WTC11 (cell line): ENCODE results near the gene TSHZ3. TPM values are rescaled to one million over a fixed set of nuclear protein-coding genes. Genes with fewer than 3 reads are reported as not detected.

Experiments used
- ATAC-seq: fragments of 200-7000 bp; cut with Tn5 transposase; 2 replicates; pipeline ENCODE4 v1.10.0; 2021; ENCODE audit warnings: mild to moderate bottlenecking, moderate library complexity
- CTCF ChIA-PET: fragments of 300-600 bp; sonication (Branson Sonifier 250); formaldehyde crosslinking; loops from one replicate; lab custom pipeline; 2021; ENCODE audit warnings: antibody characterized with exemption; lab: Charles Lee
- POLR2A ChIA-PET: fragments of 350-600 bp; sonication (Branson Sonifier 250); formaldehyde crosslinking; loops from one replicate; lab custom pipeline; 2021; ENCODE audit warnings: antibody characterized with exemption; lab: Charles Lee
- DNase-seq: peaks from one replicate; pipeline ENCODE4 v3.0.0; 2021; ENCODE audit warnings: low spot score
- H3K27ac Mint-ChIP-seq: 2 replicates; pipeline ENCODE4 v1.8.0; 2021; ENCODE audit warnings: mixed read lengths
- H3K27me3 Mint-ChIP-seq: 2 replicates; pipeline ENCODE4 v1.8.0; 2021; ENCODE audit warnings: low read depth, mild to moderate bottlenecking, moderate library complexity, mixed read lengths
- H3K36me3 Mint-ChIP-seq: 2 replicates; pipeline ENCODE4 v1.8.0; 2021; ENCODE audit warnings: mixed read lengths
- H3K4me1 Mint-ChIP-seq: 2 replicates; pipeline ENCODE4 v1.8.0; 2022; ENCODE audit warnings: mixed read lengths
- H3K4me3 Mint-ChIP-seq: 2 replicates; pipeline ENCODE4 v1.8.0; 2021; ENCODE audit warnings: mild to moderate bottlenecking, moderate library complexity, mixed read lengths
- H3K9me3 Mint-ChIP-seq: 2 replicates; pipeline ENCODE4 v1.8.0; 2021; ENCODE audit warnings: mixed read lengths
- ATF1 ChIP-seq: sonication (generic); formaldehyde crosslinking; IDR thresholded peaks from 2 replicates; pipeline ENCODE4 v1.8.1; 2023; ENCODE audit warnings: mild to moderate bottlenecking, moderate library complexity, missing genetic modification reagents
- ATF2 ChIP-seq: sonication (generic); formaldehyde crosslinking; IDR thresholded peaks from 2 replicates; pipeline ENCODE4 v1.8.1; 2022; ENCODE audit warnings: low read depth, missing genetic modification reagents, borderline replicate concordance
- ATF3 ChIP-seq: sonication (generic); formaldehyde crosslinking; conservative IDR thresholded peaks from 2 replicates; pipeline ENCODE4 v1.8.1; 2022; ENCODE audit warnings: mild to moderate bottlenecking, missing genetic modification reagents
- GTF2I ChIP-seq: fragments of 250-450 bp; sonication (Bioruptor Pico); conservative IDR thresholded peaks from 2 replicates; pipeline ENCODE4 v1.4.0; 2021; ENCODE audit warnings: mild to moderate bottlenecking
- MXD4 ChIP-seq: fragments of 250-450 bp; sonication (Bioruptor Pico); IDR thresholded peaks from 2 replicates; pipeline ENCODE4 v1.8.0; 2021; ENCODE audit warnings: mild to moderate bottlenecking, moderate library complexity, borderline replicate concordance
- MYBL2 ChIP-seq: sonication (generic); formaldehyde crosslinking; IDR thresholded peaks from 2 replicates; pipeline ENCODE4 v1.8.1; 2023; ENCODE audit warnings: mild to moderate bottlenecking, moderate library complexity, missing genetic modification reagents
- NFATC4 ChIP-seq: fragments of 250-450 bp; sonication (Bioruptor Pico); IDR thresholded peaks from 2 replicates; pipeline ENCODE4 v1.9.0; 2021; ENCODE audit warnings: mild to moderate bottlenecking
- NR2C2 ChIP-seq: sonication (generic); formaldehyde crosslinking; IDR thresholded peaks from 2 replicates; pipeline ENCODE4 v1.8.0; 2022; ENCODE audit warnings: mild to moderate bottlenecking, missing genetic modification reagents
- PREB ChIP-seq: sonication (generic); formaldehyde crosslinking; IDR thresholded peaks from 2 replicates; pipeline ENCODE4 v1.8.1; 2022; ENCODE audit warnings: mild to moderate bottlenecking, missing genetic modification reagents, moderate library complexity, borderline replicate concordance
- SMAD4 ChIP-seq: sonication (generic); formaldehyde crosslinking; IDR thresholded peaks from 2 replicates; pipeline ENCODE4 v1.8.0; 2022; ENCODE audit warnings: mild to moderate bottlenecking, missing genetic modification reagents
- ZBTB43 ChIP-seq: sonication (generic); formaldehyde crosslinking; IDR thresholded peaks from 2 replicates; pipeline ENCODE4 v1.8.1; 2023; ENCODE audit warnings: mild to moderate bottlenecking, missing genetic modification reagents
- ZNF317 ChIP-seq: sonication (generic); formaldehyde crosslinking; IDR thresholded peaks from 2 replicates; pipeline ENCODE4 v1.8.1; 2023; ENCODE audit warnings: low read depth, mild to moderate bottlenecking, moderate library complexity, missing genetic modification reagents, borderline replicate concordance
- ZNF512 ChIP-seq: sonication (generic); formaldehyde crosslinking; IDR thresholded peaks from 2 replicates; pipeline ENCODE4 v1.8.1; 2022; ENCODE audit warnings: missing genetic modification reagents, borderline replicate concordance
- ZSCAN18 ChIP-seq: fragments of 250-450 bp; sonication (Bioruptor Pico); IDR thresholded peaks from 2 replicates; pipeline ENCODE4 v2.1.2; 2022; ENCODE audit warnings: mild to moderate bottlenecking, moderate library complexity
- total RNA-seq: library from RNA; stranded (reverse); gene quantifications from 3 replicates; pipeline ENCODE4 v1.2.3, GENCODE V29; 2021
- TF ChIP-seq, protein P1 (sequence below): sonication (generic); formaldehyde crosslinking; IDR thresholded peaks from 2 replicates; pipeline ENCODE4 v1.8.0; 2022; ENCODE audit warnings: mild to moderate bottlenecking, missing genetic modification reagents
- TF ChIP-seq, protein P2 (sequence below): fragments of 200-600 bp; IDR thresholded peaks from 2 replicates; pipeline ENCODE4 v1.8.0; 2022; ENCODE audit warnings: antibody characterized with exemption
- TF ChIP-seq, protein P3 (sequence below): fragments of 250-450 bp; sonication (Bioruptor Pico); IDR thresholded peaks from 2 replicates; pipeline ENCODE4 v1.9.0; 2021; ENCODE audit warnings: mild to moderate bottlenecking, borderline replicate concordance
- TF ChIP-seq, protein P4 (sequence below): sonication (generic); formaldehyde crosslinking; IDR thresholded peaks from 2 replicates; pipeline ENCODE4 v1.8.0; 2022; ENCODE audit warnings: mild to moderate bottlenecking, missing genetic modification reagents

TSHZ3 gene
- total RNA-seq, 1 experiment from 2014 or later: 21.4 TPM

DNA sequence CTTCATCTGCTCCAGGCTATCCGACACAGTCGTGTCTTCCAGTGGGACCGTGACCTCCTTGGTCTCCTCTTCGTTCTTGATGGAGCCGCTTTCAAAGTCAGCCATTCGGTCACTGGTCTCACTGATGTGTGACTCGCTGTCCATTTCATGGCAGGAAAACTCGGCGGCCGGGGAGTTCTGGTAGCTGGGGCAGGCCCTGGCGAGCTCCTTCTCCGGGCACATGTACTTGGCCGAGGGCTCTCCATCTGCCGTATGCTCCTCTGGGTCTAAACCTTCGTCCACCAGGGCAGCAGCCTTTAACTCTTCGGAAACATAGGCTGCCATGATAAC, 69.8 kb downstream of the TSHZ3 start (continued):
- no peak for TF ChIP-seq NR2C2 (CRISPR knock-in tag)
- TF ChIP-seq PREB (CRISPR knock-in tag): no peak
- TF ChIP-seq ZSCAN18 (CRISPR knock-in tag): no peak
- TF ChIP-seq, protein P1, sequence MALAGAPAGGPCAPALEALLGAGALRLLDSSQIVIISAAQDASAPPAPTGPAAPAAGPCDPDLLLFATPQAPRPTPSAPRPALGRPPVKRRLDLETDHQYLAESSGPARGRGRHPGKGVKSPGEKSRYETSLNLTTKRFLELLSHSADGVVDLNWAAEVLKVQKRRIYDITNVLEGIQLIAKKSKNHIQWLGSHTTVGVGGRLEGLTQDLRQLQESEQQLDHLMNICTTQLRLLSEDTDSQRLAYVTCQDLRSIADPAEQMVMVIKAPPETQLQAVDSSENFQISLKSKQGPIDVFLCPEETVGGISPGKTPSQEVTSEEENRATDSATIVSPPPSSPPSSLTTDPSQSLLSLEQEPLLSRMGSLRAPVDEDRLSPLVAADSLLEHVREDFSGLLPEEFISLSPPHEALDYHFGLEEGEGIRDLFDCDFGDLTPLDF: no peak
- TF ChIP-seq, protein P2, sequence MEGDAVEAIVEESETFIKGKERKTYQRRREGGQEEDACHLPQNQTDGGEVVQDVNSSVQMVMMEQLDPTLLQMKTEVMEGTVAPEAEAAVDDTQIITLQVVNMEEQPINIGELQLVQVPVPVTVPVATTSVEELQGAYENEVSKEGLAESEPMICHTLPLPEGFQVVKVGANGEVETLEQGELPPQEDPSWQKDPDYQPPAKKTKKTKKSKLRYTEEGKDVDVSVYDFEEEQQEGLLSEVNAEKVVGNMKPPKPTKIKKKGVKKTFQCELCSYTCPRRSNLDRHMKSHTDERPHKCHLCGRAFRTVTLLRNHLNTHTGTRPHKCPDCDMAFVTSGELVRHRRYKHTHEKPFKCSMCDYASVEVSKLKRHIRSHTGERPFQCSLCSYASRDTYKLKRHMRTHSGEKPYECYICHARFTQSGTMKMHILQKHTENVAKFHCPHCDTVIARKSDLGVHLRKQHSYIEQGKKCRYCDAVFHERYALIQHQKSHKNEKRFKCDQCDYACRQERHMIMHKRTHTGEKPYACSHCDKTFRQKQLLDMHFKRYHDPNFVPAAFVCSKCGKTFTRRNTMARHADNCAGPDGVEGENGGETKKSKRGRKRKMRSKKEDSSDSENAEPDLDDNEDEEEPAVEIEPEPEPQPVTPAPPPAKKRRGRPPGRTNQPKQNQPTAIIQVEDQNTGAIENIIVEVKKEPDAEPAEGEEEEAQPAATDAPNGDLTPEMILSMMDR: no peak
- TF ChIP-seq ATF3 (CRISPR knock-in tag): no peak
- TF ChIP-seq ATF1 (CRISPR knock-in tag): no peak
- TF ChIP-seq ZNF317 (CRISPR knock-in tag): no peak
- no peak for TF ChIP-seq MXD4 (CRISPR knock-in tag)
- TF ChIP-seq GTF2I: no peak
- no peak for TF ChIP-seq SMAD4 (CRISPR knock-in tag)
- no peak for TF ChIP-seq ZBTB43 (CRISPR knock-in tag)
- TF ChIP-seq ZNF512 (CRISPR knock-in tag): no peak
- TF ChIP-seq, all 79 proteins: peak for 0

GRCh38 chr19:31278555-31279435, 70.4 kb downstream of the TSHZ3 start:
- H3K36me3 Mint-ChIP-seq: peaks cover 35% of the 10 kb centered on the region
- ChIA-PET CTCF (interaction anchor here (0.5 kb wide), 1 partner anchor 224 kb away, joined by 3 read pairs; no protein-coding TSS in a partner anchor), POLR2A (no interaction called here)
- peaks cover 46% of the 10 kb centered on the region for H3K4me1 Mint-ChIP-seq
- no peaks in the 10 kb centered on the region for H3K9me3 Mint-ChIP-seq
- no peak for ATAC-seq
- no peak overlapping the region for H3K4me3 Mint-ChIP-seq
- H3K27ac Mint-ChIP-seq: no peak overlapping the region
- no peaks in the 10 kb centered on the region for H3K27me3 Mint-ChIP-seq
- DNase-seq: no peak
- no peak for TF ChIP-seq ATF2 (CRISPR knock-in tag)
- TF ChIP-seq, protein P3, sequence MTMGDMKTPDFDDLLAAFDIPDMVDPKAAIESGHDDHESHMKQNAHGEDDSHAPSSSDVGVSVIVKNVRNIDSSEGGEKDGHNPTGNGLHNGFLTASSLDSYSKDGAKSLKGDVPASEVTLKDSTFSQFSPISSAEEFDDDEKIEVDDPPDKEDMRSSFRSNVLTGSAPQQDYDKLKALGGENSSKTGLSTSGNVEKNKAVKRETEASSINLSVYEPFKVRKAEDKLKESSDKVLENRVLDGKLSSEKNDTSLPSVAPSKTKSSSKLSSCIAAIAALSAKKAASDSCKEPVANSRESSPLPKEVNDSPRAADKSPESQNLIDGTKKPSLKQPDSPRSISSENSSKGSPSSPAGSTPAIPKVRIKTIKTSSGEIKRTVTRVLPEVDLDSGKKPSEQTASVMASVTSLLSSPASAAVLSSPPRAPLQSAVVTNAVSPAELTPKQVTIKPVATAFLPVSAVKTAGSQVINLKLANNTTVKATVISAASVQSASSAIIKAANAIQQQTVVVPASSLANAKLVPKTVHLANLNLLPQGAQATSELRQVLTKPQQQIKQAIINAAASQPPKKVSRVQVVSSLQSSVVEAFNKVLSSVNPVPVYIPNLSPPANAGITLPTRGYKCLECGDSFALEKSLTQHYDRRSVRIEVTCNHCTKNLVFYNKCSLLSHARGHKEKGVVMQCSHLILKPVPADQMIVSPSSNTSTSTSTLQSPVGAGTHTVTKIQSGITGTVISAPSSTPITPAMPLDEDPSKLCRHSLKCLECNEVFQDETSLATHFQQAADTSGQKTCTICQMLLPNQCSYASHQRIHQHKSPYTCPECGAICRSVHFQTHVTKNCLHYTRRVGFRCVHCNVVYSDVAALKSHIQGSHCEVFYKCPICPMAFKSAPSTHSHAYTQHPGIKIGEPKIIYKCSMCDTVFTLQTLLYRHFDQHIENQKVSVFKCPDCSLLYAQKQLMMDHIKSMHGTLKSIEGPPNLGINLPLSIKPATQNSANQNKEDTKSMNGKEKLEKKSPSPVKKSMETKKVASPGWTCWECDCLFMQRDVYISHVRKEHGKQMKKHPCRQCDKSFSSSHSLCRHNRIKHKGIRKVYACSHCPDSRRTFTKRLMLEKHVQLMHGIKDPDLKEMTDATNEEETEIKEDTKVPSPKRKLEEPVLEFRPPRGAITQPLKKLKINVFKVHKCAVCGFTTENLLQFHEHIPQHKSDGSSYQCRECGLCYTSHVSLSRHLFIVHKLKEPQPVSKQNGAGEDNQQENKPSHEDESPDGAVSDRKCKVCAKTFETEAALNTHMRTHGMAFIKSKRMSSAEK (CRISPR knock-in tag): no peak
- no peak for TF ChIP-seq ZNF317 (CRISPR knock-in tag)
- TF ChIP-seq, protein P4, sequence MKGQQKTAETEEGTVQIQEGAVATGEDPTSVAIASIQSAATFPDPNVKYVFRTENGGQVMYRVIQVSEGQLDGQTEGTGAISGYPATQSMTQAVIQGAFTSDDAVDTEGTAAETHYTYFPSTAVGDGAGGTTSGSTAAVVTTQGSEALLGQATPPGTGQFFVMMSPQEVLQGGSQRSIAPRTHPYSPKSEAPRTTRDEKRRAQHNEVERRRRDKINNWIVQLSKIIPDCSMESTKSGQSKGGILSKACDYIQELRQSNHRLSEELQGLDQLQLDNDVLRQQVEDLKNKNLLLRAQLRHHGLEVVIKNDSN (CRISPR knock-in tag): no peak
- no peak for TF ChIP-seq NFATC4
- TF ChIP-seq MYBL2: no peak
